OCI-LY7 (cell line): Measurements from ENCODE around the gene DRAM1. TPM values are rescaled to one million over a fixed set of nuclear protein-coding genes. Genes with fewer than 3 reads are reported as not detected.

Source experiments
- BruUV-seq: library from RNA; stranded (reverse); fragments of 400-500 nt; replicated peaks from 2 replicates; lab custom pipeline; 2021; lab: Mats Ljungman, UMichigan
- CTCF ChIA-PET: fragments of 300-600 bp; sonication (Branson Sonifier 250); formaldehyde crosslinking; loops from one replicate; lab custom pipeline; 2022; ENCODE audit warnings: antibody characterized with exemption; ENCODE audit not compliant: unreplicated experiment; lab: Charles Lee
- POLR2A ChIA-PET: fragments of 300-600 bp; sonication (Branson Sonifier 250); formaldehyde crosslinking; loops from one replicate; lab custom pipeline; 2022; ENCODE audit warnings: antibody characterized with exemption; lab: Charles Lee
- DNase-seq: peaks from one replicate; pipeline ENCODE4 v3.0.0-alpha.2; 2015; ENCODE audit warnings: low spot score
- H2AFZ ChIP-seq: fragments of 200-600 bp; sonication (generic), shearing (Covaris generic); 2 replicates; pipeline ENCODE4 v1.6.1; 2014; ENCODE audit warnings: mild to moderate bottlenecking, antibody characterized with exemption, low read length, moderate library complexity
- H3K27ac ChIP-seq: fragments of 200-600 bp; sonication (generic); 2 replicates; pipeline ENCODE4 v1.5.1; 2014; ENCODE audit warnings: mixed run types, low read depth, mild to moderate bottlenecking, moderate library complexity, low read length, inconsistent platforms; ENCODE audit not compliant: poor library complexity, severe bottlenecking
- H3K36me3 ChIP-seq: fragments of 200-600 bp; sonication (generic); 2 replicates; pipeline ENCODE4 v1.6.1; 2014; ENCODE audit warnings: mild to moderate bottlenecking, antibody characterized with exemption, low read length, moderate library complexity, mixed read lengths; ENCODE audit not compliant: insufficient read depth
- H3K4me1 ChIP-seq: fragments of 200-600 bp; sonication (generic); 2 replicates; pipeline ENCODE4 v1.5.1; 2014; ENCODE audit warnings: mild to moderate bottlenecking, low read length; ENCODE audit not compliant: insufficient read depth, poor library complexity, severe bottlenecking
- H3K4me2 ChIP-seq: fragments of 200-600 bp; sonication (generic); 2 replicates; pipeline ENCODE4 v1.6.1; 2014; ENCODE audit warnings: mild to moderate bottlenecking, low read length
- H3K4me3 ChIP-seq: fragments of 200-600 bp; sonication (generic); 2 replicates; pipeline ENCODE4 v1.5.1; 2014; ENCODE audit warnings: mild to moderate bottlenecking, low read depth, low read length; ENCODE audit not compliant: poor library complexity, severe bottlenecking
- H3K79me2 ChIP-seq: fragments of 200-600 bp; sonication (generic); 2 replicates; pipeline ENCODE4 v1.6.1; 2016; ENCODE audit warnings: low read depth, mild to moderate bottlenecking, low read length, moderate library complexity, mixed read lengths; ENCODE audit not compliant: insufficient read depth
- H3K9me2 ChIP-seq: fragments of 200-600 bp; sonication (generic); 2 replicates; pipeline ENCODE4 v1.6.1; 2016; ENCODE audit warnings: mild to moderate bottlenecking, low read length, mixed read lengths; ENCODE audit not compliant: insufficient read depth
- H3K9me3 ChIP-seq: fragments of 200-600 bp; sonication (generic); 2 replicates; pipeline ENCODE4 v1.6.1; 2014; ENCODE audit warnings: mild to moderate bottlenecking, mixed run types, low read length, mixed read lengths
- H4K20me1 ChIP-seq: fragments of 200-600 bp; sonication (generic); 2 replicates; pipeline ENCODE4 v1.6.1; 2014; ENCODE audit warnings: mild to moderate bottlenecking, antibody characterized with exemption, low read length, moderate library complexity, mixed read lengths; ENCODE audit not compliant: insufficient read depth
- CTCF ChIP-seq: fragments of 200-600 bp; sonication (generic); conservative IDR thresholded peaks from 2 replicates; pipeline ENCODE4 v1.5.1; 2014; ENCODE audit warnings: mild to moderate bottlenecking, antibody characterized with exemption, low read length, moderate library complexity, mixed read lengths
- EZH2phosphoT487 ChIP-seq: fragments of 200-600 bp; sonication (generic); IDR thresholded peaks from 2 replicates; pipeline ENCODE4 v1.6.1; 2018; ENCODE audit warnings: low read depth, borderline replicate concordance, mild to moderate bottlenecking, mixed run types, antibody characterized with exemption, low read length, moderate library complexity, mixed read lengths
- intact Hi-C: fragments of 100-400 bp; cut with micrococcal nuclease; formaldehyde crosslinking; loops from one replicate; pipeline ENCODE4 v1.10.0; 2022; ENCODE audit not compliant: unreplicated experiment
- small RNA-seq: library from RNA; depleted of rRNA; stranded (forward); fragments of <200 nt; gene quantifications from one replicate; pipeline ENCODE3, GENCODE V24; 2014
- total RNA-seq, 2 experiments: library from RNA; depleted of rRNA in 1 of 2; stranded (reverse); fragments of >200 nt in 1 of 2; shearing (Covaris generic) in 1 of 2; gene quantifications; 2 replicates each; pipeline ENCODE4 v1.2.3, GENCODE V29; 2014 to 2022

Gene DRAM1
- total RNA-seq, 2 experiments from 2014 or later: not detected

- H2AFZ ChIP-seq: no peak overlapping the region
- H3K4me1 ChIP-seq: peaks cover 5% of the 10 kb centered on the region
- no peaks in the 10 kb centered on the region for H3K9me2 ChIP-seq
- H3K79me2 ChIP-seq: no peaks in the 10 kb centered on the region
- CTCF ChIA-PET: no interaction called here
- H3K9me3 ChIP-seq: no peaks in the 10 kb centered on the region
- no peak overlapping the region for H3K27ac ChIP-seq
- POLR2A ChIA-PET: interaction anchor here (0.6 to 0.7 kb wide), 3 partner anchors 64 to 567 kb away, joined by 3 to 6 read pairs (median 4); no protein-coding TSS in a partner anchor
- DNase-seq: no peak
- H3K4me2 ChIP-seq: no peak overlapping the region
- H4K20me1 ChIP-seq: no peaks in the 10 kb centered on the region
- H3K36me3 ChIP-seq: no peaks in the 10 kb centered on the region
- intact Hi-C loops: no loop called here
- BruUV-seq: no TSS peak
- H3K4me3 ChIP-seq: no peak overlapping the region
- no peak for TF ChIP-seq EZH2phosphoT487
- TF ChIP-seq CTCF: no peak
Measured at GRCh38 chr12:101968770-101969169, 91.4 kb downstream of the DRAM1 start.

Small RNA genes lying within 50 kb of the gene (small RNA-seq; reads per million reads assigned to genes)
- not detected for gene RNA5SP369
- not detected for gene RNU6-1183P

Other genes starting within 250 kb of the DRAM1 start
- gene CHPT1, start 179.9 kb upstream of the DRAM1 start, total RNA-seq (2014; rRNA removed; shearing (Covaris generic)): 33.6 and 56.6 TPM in 2 replicates
- 44.3 and 44.9 TPM in 2 replicates for gene CHPT1, start 179.9 kb upstream of the DRAM1 start, total RNA-seq (2022)
- 0.13 and 2.4 TPM in 2 replicates for gene SYCP3, start 138.1 kb upstream of the DRAM1 start, total RNA-seq (2014; rRNA removed; shearing (Covaris generic))
- 0.35 and 0.36 TPM in 2 replicates for gene SYCP3, start 138.1 kb upstream of the DRAM1 start, total RNA-seq (2022)
- 35.8 and 38.9 TPM in 2 replicates for gene GNPTAB, start 46.6 kb upstream of the DRAM1 start, total RNA-seq (2014; rRNA removed; shearing (Covaris generic))
- 66.5 and 72.0 TPM in 2 replicates for gene GNPTAB, start 46.6 kb upstream of the DRAM1 start, total RNA-seq (2022)
- 28.4 and 29.2 TPM in 2 replicates for gene WASHC3, start 184.4 kb downstream of the DRAM1 start, total RNA-seq (2014; rRNA removed; shearing (Covaris generic))
- gene WASHC3, start 184.4 kb downstream of the DRAM1 start, total RNA-seq (2022): 33.3 and 34.4 TPM in 2 replicates
- 32.9 and 40.6 TPM in 2 replicates for gene NUP37, start 242.5 kb downstream of the DRAM1 start, total RNA-seq (2014; rRNA removed; shearing (Covaris generic))
- gene NUP37, start 242.5 kb downstream of the DRAM1 start, total RNA-seq (2022): 70.3 and 72.8 TPM in 2 replicates
- gene PARPBP, start 242.6 kb downstream of the DRAM1 start, total RNA-seq (2014; rRNA removed; shearing (Covaris generic)): 32.9 and 48.8 TPM in 2 replicates
- 48.3 and 49.8 TPM in 2 replicates for gene PARPBP, start 242.6 kb downstream of the DRAM1 start, total RNA-seq (2022)